DND-41 (cell line): Measurements from ENCODE around the gene PITPNM1.
"Not testable (repeated sequence)": the region's sequence is repeated elsewhere in the genome, so short reads cannot be mapped to it uniquely, and the experiment has no call there.

ENCODE experiments used
- ATAC-seq: fragments of 200-7000 bp; cut with Tn5 transposase; 3 replicates; pipeline ENCODE4 v1.9.1; 2021; ENCODE audit warnings: low read depth; ENCODE audit not compliant: insufficient read depth
- DNase-seq: peaks from one replicate; pipeline ENCODE4 v3.0.0-alpha.2; 2020
- H2AFZ ChIP-seq: 2 replicates; pipeline ENCODE4 v1.6.0; 2012; ENCODE audit warnings: low read depth, low read length
- H3K27ac ChIP-seq: 2 replicates; pipeline ENCODE4 v1.5.1; 2012; ENCODE audit warnings: low read length, inconsistent platforms
- H3K27me3 ChIP-seq: fragments of 200-600 bp; sonication (generic); 2 replicates; pipeline ENCODE4 v1.6.0; 2012; ENCODE audit warnings: low read length, mild to moderate bottlenecking, inconsistent platforms; ENCODE audit not compliant: insufficient read depth, poor library complexity
- H3K36me3 ChIP-seq: 2 replicates; pipeline ENCODE4 v1.5.1; 2012; ENCODE audit warnings: low read length, inconsistent platforms; ENCODE audit not compliant: insufficient read depth
- H3K4me1 ChIP-seq: 2 replicates; pipeline ENCODE4 v1.5.1; 2012; ENCODE audit warnings: mild to moderate bottlenecking, low read length; ENCODE audit not compliant: insufficient read depth
- H3K4me2 ChIP-seq: 2 replicates; pipeline ENCODE4 v1.6.0; 2012; ENCODE audit warnings: mild to moderate bottlenecking, moderate library complexity, low read length, inconsistent platforms; ENCODE audit not compliant: insufficient read depth
- H3K4me3 ChIP-seq, 2 experiments: fragments of 200-600 bp in 1 of 2; shearing (Covaris generic) in 1 of 2; 2 replicates each; pipeline ENCODE4 v1.5.1; 2012 to 2016; ENCODE audit warnings: inconsistent platforms in 2 of 2, low read length in 2 of 2, mild to moderate bottlenecking in 2 of 2, low read depth in 1 of 2, moderate library complexity in 1 of 2
- H3K79me2 ChIP-seq: 2 replicates; pipeline ENCODE4 v1.6.0; 2012; ENCODE audit warnings: low read length, inconsistent platforms; ENCODE audit not compliant: insufficient read depth
- H3K9ac ChIP-seq: 2 replicates; pipeline ENCODE4 v1.6.0; 2012; ENCODE audit warnings: low read depth, mild to moderate bottlenecking, inconsistent platforms, low read length, moderate library complexity
- H3K9me3 ChIP-seq: 2 replicates; pipeline ENCODE4 v1.5.1; 2012; ENCODE audit warnings: low read length, moderate library complexity, mild to moderate bottlenecking, inconsistent platforms; ENCODE audit not compliant: insufficient read depth, severe bottlenecking
- H4K20me1 ChIP-seq: 2 replicates; pipeline ENCODE4 v1.6.0; 2012; ENCODE audit warnings: low read length; ENCODE audit not compliant: insufficient read depth
- CTCF ChIP-seq: IDR thresholded peaks from 2 replicates; pipeline ENCODE4 v1.5.1; 2012; ENCODE audit warnings: borderline replicate concordance, low read length, moderate library complexity, mild to moderate bottlenecking; ENCODE audit not compliant: poor library complexity, severe bottlenecking; ENCODE audit errors: extremely low read depth
- EZH2 ChIP-seq: IDR thresholded peaks from 3 replicates; pipeline ENCODE4 v1.6.1; 2012; ENCODE audit warnings: borderline replicate concordance, low read depth, mild to moderate bottlenecking, moderate library complexity, low read length, inconsistent platforms; ENCODE audit not compliant: severe bottlenecking

PITPNM1 gene

GRCh38 chr11:67466962-67467771 is 38.0 kb downstream of the PITPNM1 start:
- H3K79me2 ChIP-seq: peaks cover 38% of the 10 kb centered on the region
- peak overlapping the region; percentile 98 for H3K4me2 ChIP-seq
- no peak for TF ChIP-seq CTCF
- TF ChIP-seq EZH2: no peak
- H3K4me1 ChIP-seq: peaks cover 54% of the 10 kb centered on the region
- DNase-seq (peak; percentile 4), ATAC-seq (no peak)
- H3K9me3 ChIP-seq: no peaks in the 10 kb centered on the region
- peak overlapping the region; percentile 95 for H3K9ac ChIP-seq
- no peaks in the 10 kb centered on the region for H3K27me3 ChIP-seq
- H3K36me3 ChIP-seq: peaks cover 12% of the 10 kb centered on the region; the same call in 1 of the 2 replicates
- no peaks in the 10 kb centered on the region for H4K20me1 ChIP-seq
- H3K27ac ChIP-seq: peak overlapping the region; percentile 87
- H3K4me3 ChIP-seq: peak overlapping the region in 1 of 2 experiments; percentile 60; a peak in 2 of 4 replicates
- H2AFZ ChIP-seq: no peak overlapping the region

DNA sequence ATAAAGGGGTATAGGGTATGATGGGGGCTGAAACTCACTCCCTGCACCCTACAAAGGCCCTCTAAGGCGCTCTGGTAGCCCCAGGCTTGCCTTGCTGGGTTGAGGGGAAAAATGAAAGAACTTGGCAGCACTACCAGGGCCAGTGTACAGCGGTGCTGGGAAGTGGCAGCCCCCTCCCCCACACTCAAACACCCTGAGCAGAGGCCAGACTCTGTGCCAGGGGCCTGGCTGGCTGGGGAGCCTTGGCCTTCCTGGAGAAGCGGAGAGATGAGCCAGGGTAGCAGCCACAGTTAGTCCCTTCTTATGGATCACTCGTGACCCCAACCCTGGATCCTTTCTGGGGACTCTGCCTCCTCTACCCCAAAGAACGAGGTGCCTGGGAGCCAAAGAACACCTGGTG is 38.8 kb downstream of the PITPNM1 start:
- Histone ChIP-seq H3K79me2 (peaks cover 38% of the 10 kb centered on the region), H4K20me1 (no peaks in the 10 kb centered on the region), H3K27me3 (no peaks in the 10 kb centered on the region), H3K4me3 (no peak overlapping the region), H3K4me1 (peaks cover 54% of the 10 kb centered on the region), H3K9me3 (no peaks in the 10 kb centered on the region), H3K36me3 (peaks cover 12% of the 10 kb centered on the region; the same call in 1 of the 2 replicates), H2AFZ (no peak overlapping the region), H3K9ac (peak overlapping the region; percentile 95), H3K4me2 (peak overlapping the region; percentile 14; the same call in 1 of the 2 replicates), H3K27ac (peak overlapping the region; percentile 45)
- DNase-seq (no peak), ATAC-seq (no peak)
- no peak for TF ChIP-seq CTCF
- no peak for TF ChIP-seq EZH2

DNA sequence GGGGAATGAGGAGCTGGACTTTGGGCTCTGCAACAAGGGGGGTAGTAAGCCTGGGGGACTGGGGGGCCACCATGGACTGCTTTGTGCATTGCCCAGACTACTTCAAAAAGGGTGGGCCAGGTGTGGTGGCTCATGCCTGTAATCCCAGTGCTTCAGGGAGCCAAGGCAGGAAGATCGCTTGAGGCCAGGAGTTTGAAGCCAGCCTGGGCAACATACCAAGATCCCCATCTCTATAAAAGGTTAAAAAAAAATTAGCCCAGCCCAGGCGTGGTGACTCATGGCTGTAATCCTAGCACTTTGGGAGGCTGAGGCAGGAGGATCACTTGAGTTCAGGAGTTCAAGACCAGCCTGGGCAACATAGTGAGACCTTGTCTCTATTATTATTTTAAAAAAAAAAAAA is 39.6 kb downstream of the PITPNM1 start:
- not testable (repeated sequence) for H3K9me3 ChIP-seq, H4K20me1 ChIP-seq, DNase-seq, H3K27me3 ChIP-seq, H2AFZ ChIP-seq, ATAC-seq
- Histone ChIP-seq H3K4me2 (peak overlapping the region; percentile 75), H3K27ac (peak overlapping the region; percentile 97), H3K9ac (peak overlapping the region; percentile 92), H3K79me2 (peaks cover 38% of the 10 kb centered on the region), H3K4me1 (peaks cover 54% of the 10 kb centered on the region), H3K4me3 (peak overlapping the region; percentile 73 to 89; a peak in 3 of 4 replicates), H3K36me3 (peaks cover 12% of the 10 kb centered on the region; the same call in 1 of the 2 replicates)

DNA sequence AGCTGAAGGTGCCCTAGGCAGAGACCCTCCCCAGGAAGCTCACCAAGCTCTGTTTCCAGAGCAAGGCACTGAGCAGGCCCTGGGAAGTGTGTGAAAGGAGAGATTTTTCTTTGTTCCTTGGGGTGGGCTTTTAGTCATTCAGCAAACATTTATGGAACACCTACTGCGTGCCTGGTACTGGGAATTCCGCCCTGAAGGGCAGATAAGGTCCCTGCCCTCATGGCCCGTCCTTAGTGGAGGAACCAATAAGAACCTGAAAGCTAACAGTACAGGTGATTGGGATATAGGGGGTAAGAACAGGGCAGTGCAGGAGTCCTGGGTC is 40.0 kb downstream of the PITPNM1 start:
- Histone ChIP-seq H3K4me2 (peak overlapping the region; percentile 75), H3K27me3 (no peaks in the 10 kb centered on the region), H3K79me2 (peaks cover 38% of the 10 kb centered on the region), H3K27ac (peak overlapping the region; percentile 97), H3K9me3 (no peaks in the 10 kb centered on the region), H3K36me3 (peaks cover 12% of the 10 kb centered on the region; the same call in 1 of the 2 replicates), H4K20me1 (no peaks in the 10 kb centered on the region), H3K4me3 (peak overlapping the region; percentile 73 to 89), H2AFZ (peak overlapping the region; percentile 88), H3K4me1 (peaks cover 54% of the 10 kb centered on the region), H3K9ac (peak overlapping the region; percentile 92)
- ATAC-seq (no peak), DNase-seq (no peak)
- TF ChIP-seq EZH2 (no peak), CTCF (no peak)
